ENCODE data around the gene TOPBP1. TPM values are rescaled to one million over a fixed set of nuclear protein-coding genes. Genes with fewer than 3 reads are reported as not detected.
A peak's percentile ranks its signal among the peaks of the same experiment; 100 is the strongest.

TOPBP1 gene
- total RNA-seq, 2 experiments from 2014 or later, result 131 to 139 TPM

DNA sequence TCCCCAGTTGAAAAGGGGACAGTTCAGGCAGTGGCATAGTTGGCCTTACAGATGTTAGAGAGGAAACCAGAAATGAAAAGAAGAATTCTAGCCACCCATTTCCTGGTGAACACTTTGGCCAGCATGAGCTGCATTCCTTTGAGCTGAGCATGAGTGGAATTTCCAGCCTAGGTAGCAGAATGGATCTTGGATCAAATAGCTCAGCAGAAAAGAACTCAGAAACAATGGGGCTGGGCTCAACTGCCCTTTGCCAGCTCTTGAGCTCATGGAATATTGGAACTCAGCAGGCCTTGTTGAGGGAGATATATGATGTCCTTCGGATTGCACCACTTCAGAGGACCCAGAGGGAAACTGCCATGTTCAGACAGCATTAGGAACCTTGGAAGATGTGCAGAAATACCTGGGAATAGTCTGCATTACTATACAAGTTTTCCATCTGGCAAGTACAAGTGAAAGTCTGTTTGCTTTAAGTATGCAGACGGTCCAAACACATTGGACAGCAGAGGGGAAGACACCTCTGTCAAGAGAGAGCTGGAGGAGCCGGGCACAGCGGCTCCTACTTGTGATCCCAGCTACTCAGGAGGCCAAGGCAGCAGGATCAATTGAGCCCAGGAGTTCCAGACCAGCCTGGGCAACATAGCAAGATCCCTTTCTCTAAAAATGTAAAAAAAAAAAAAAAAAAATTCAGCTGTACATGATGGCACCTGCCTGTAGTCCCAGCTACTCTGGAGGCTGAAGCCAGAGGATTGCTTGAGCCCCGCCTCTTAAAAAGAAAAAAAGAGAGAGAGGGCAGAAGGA, 91.4 kb downstream of the TOPBP1 start:
- Histone ChIP-seq H3K36me3 (ENCODE audit: insufficient read depth, low read length) (peaks cover 11% of the 10 kb centered on the region), H3K27ac (ENCODE audit: low read depth, low read length, poor library complexity, severe bottlenecking) (no peak overlapping the region), H3K4me2 (ENCODE audit: low read length) (peak overlapping the region; percentile 15; the same call in 1 of the 2 replicates), H3K4me3 (ENCODE audit: low read depth, low read length, poor library complexity, severe bottlenecking) (no peak overlapping the region), H2AFZ (ENCODE audit: low read length) (no peak overlapping the region), H3K9me3 (ENCODE audit: low read length) (no peaks in the 10 kb centered on the region), H3K4me1 (ENCODE audit: insufficient read depth, low read length, poor library complexity, severe bottlenecking) (peaks cover 64% of the 10 kb centered on the region), H3K9me2 (ENCODE audit: insufficient read depth, low read length) (no peaks in the 10 kb centered on the region), H4K20me1 (ENCODE audit: insufficient read depth, low read length) (peaks cover 10% of the 10 kb centered on the region), H3K79me2 (ENCODE audit: insufficient read depth, low read depth, low read length) (peaks cover 12% of the 10 kb centered on the region)
- no TSS peak for BruUV-seq (replicated peaks)
- ChIA-PET POLR2A (interaction anchor here (0.6 to 6.6 kb wide), 8 partner anchors 9 to 105 kb away, joined by 3 to 79 read pairs (median 4); no protein-coding TSS in a partner anchor), CTCF (ENCODE audit: unreplicated experiment) (interaction anchor here (0.6 to 0.8 kb wide), 3 partner anchors 17 to 121 kb away, joined by 3 to 4 read pairs (median 3); no protein-coding TSS in a partner anchor)
- intact Hi-C loops (cut with micrococcal nuclease; ENCODE audit: unreplicated experiment), result loop anchor here (10.0 kb wide), 1 partner anchor 234 kb away; the partner anchor contains the start of gene SRPRB
- DNase-seq (ENCODE audit: low spot score), result peak; percentile 18
- TF ChIP-seq, protein P1, sequence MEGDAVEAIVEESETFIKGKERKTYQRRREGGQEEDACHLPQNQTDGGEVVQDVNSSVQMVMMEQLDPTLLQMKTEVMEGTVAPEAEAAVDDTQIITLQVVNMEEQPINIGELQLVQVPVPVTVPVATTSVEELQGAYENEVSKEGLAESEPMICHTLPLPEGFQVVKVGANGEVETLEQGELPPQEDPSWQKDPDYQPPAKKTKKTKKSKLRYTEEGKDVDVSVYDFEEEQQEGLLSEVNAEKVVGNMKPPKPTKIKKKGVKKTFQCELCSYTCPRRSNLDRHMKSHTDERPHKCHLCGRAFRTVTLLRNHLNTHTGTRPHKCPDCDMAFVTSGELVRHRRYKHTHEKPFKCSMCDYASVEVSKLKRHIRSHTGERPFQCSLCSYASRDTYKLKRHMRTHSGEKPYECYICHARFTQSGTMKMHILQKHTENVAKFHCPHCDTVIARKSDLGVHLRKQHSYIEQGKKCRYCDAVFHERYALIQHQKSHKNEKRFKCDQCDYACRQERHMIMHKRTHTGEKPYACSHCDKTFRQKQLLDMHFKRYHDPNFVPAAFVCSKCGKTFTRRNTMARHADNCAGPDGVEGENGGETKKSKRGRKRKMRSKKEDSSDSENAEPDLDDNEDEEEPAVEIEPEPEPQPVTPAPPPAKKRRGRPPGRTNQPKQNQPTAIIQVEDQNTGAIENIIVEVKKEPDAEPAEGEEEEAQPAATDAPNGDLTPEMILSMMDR (conservative IDR thresholded peaks at IDR 0.05; ENCODE audit: low read length), result no peak
- no peak for TF ChIP-seq EZH2phosphoT487 (IDR thresholded peaks at IDR 0.05; ENCODE audit: borderline replicate concordance, low read depth, low read length)

GRCh38 chr3:133568294-133569014, 93.3 kb downstream of the TOPBP1 start:
- Histone ChIP-seq H3K36me3 (ENCODE audit: insufficient read depth, low read length) (no peaks in the 10 kb centered on the region), H2AFZ (ENCODE audit: low read length) (no peak overlapping the region), H3K27ac (ENCODE audit: low read depth, low read length, poor library complexity, severe bottlenecking) (no peak overlapping the region), H4K20me1 (ENCODE audit: insufficient read depth, low read length) (no peaks in the 10 kb centered on the region), H3K9me3 (ENCODE audit: low read length) (no peaks in the 10 kb centered on the region), H3K4me2 (ENCODE audit: low read length) (no peak overlapping the region), H3K79me2 (ENCODE audit: insufficient read depth, low read depth, low read length) (no peaks in the 10 kb centered on the region), H3K9me2 (ENCODE audit: insufficient read depth, low read length) (no peaks in the 10 kb centered on the region), H3K4me3 (ENCODE audit: low read depth, low read length, poor library complexity, severe bottlenecking) (no peak overlapping the region), H3K4me1 (ENCODE audit: insufficient read depth, low read length, poor library complexity, severe bottlenecking) (peaks cover 64% of the 10 kb centered on the region)
- CTCF ChIA-PET (ENCODE audit: unreplicated experiment), result interaction anchor here (0.6 to 1.1 kb wide), 2 partner anchors 78 to 127 kb away, joined by 3 to 6 read pairs; no protein-coding TSS in a partner anchor
- no peak for DNase-seq (ENCODE audit: low spot score)
- TF ChIP-seq, protein P1 (conservative IDR thresholded peaks at IDR 0.05; ENCODE audit: low read length), result no peak
- no peak for TF ChIP-seq EZH2phosphoT487 (IDR thresholded peaks at IDR 0.05; ENCODE audit: borderline replicate concordance, low read depth, low read length)
- intact Hi-C loops (cut with micrococcal nuclease; ENCODE audit: unreplicated experiment), result no loop called here
- POLR2A ChIA-PET, result interaction anchor here (0.6 to 3.3 kb wide), 4 partner anchors 18 to 103 kb away, joined by 3 to 12 read pairs (median 6); no protein-coding TSS in a partner anchor
- BruUV-seq (replicated peaks), result no TSS peak

Measured in OCI-LY7 (cell line).